HepG2 (cell line): ENCODE data around the gene PPP1R7. TPM values are rescaled to one million over a fixed set of nuclear protein-coding genes. Genes with fewer than 3 reads are reported as not detected.

ENCODE experiments used
- CCDC6 ChIP-seq: sonication (generic); formaldehyde crosslinking; IDR thresholded peaks from 2 replicates; pipeline ENCODE4 v1.8.1; 2022; ENCODE audit warnings: mild to moderate bottlenecking, missing genetic modification reagents, moderate library complexity
- GABPB1 ChIP-seq: IDR thresholded peaks from 2 replicates; pipeline ENCODE4 v1.6.1; 2016; ENCODE audit warnings: mild to moderate bottlenecking, missing genetic modification reagents, moderate library complexity, missing compliant biosample characterization
- GFI1 ChIP-seq: sonication (generic); formaldehyde crosslinking; IDR thresholded peaks from 2 replicates; pipeline ENCODE4 v1.5.0; 2020; ENCODE audit warnings: missing genetic modification reagents, mild to moderate bottlenecking, borderline replicate concordance
- NRL ChIP-seq: sonication (generic); formaldehyde crosslinking; IDR thresholded peaks from 2 replicates; pipeline ENCODE4 v1.5.0; 2020; ENCODE audit warnings: missing genetic modification reagents, mild to moderate bottlenecking, moderate library complexity, borderline replicate concordance
- ZEB1 ChIP-seq: IDR thresholded peaks from 2 replicates; pipeline ENCODE4 v1.6.1; 2012; ENCODE audit warnings: mild to moderate bottlenecking, low read depth, inconsistent platforms; ENCODE audit not compliant: insufficient replicate concordance
- ZNF264 ChIP-seq: sonication (generic); formaldehyde crosslinking; IDR thresholded peaks from 2 replicates; pipeline ENCODE4 v1.4.0; 2020; ENCODE audit warnings: missing genetic modification reagents
- ZNF460 ChIP-seq: sonication (generic); formaldehyde crosslinking; IDR thresholded peaks from 2 replicates; pipeline ENCODE4 v1.5.1; 2020; ENCODE audit warnings: missing genetic modification reagents, mild to moderate bottlenecking, borderline replicate concordance
- ZNF605 ChIP-seq: sonication (generic); formaldehyde crosslinking; IDR thresholded peaks from 2 replicates; pipeline ENCODE4 v1.8.0; 2022; ENCODE audit warnings: mild to moderate bottlenecking, missing genetic modification reagents
- ZNF773 ChIP-seq: sonication (generic); formaldehyde crosslinking; IDR thresholded peaks from 2 replicates; pipeline ENCODE4 v1.4.0; 2020; ENCODE audit warnings: missing genetic modification reagents, borderline replicate concordance
- polyA plus RNA-seq, 8 experiments: library from polyadenylated mRNA; depleted of rRNA in 3 of 8; stranded (reverse) in 7 of 8; unstranded in 1 of 8; fragments of >200 nt; fragmentation: Illumina TruSeq in 4 of 8; extraction: Trizol in 4 of 8; gene quantifications; 2 replicates each; pipeline versions ENCODE4 v1.2.1 to v1.2.3, GENCODE V29; 2011 to 2016; ENCODE audit warnings: low read depth in 4 of 8, missing spikeins in 1 of 8, mixed read lengths in 1 of 8; ENCODE audit not compliant: insufficient read depth in 1 of 8
- total RNA-seq, 5 experiments: library from RNA; depleted of rRNA; stranded (reverse); fragments of >200 nt; fragmentation: Illumina TruSeq; extraction: Trizol; gene quantifications; 2 replicates each; pipeline ENCODE4 v1.2.3, GENCODE V29; 2016; ENCODE audit warnings: low read depth in 1 of 5
- TF ChIP-seq, protein P1 (sequence below): sonication (generic); formaldehyde crosslinking; IDR thresholded peaks from 2 replicates; pipeline ENCODE4 v1.4.0; 2020; ENCODE audit warnings: low read depth, mild to moderate bottlenecking, missing genetic modification reagents
- TF ChIP-seq, protein P2 (sequence below): sonication (generic); formaldehyde crosslinking; IDR thresholded peaks from 2 replicates; pipeline ENCODE4 v1.5.1; 2020; ENCODE audit warnings: mild to moderate bottlenecking, moderate library complexity, missing genetic modification reagents
- TF ChIP-seq, protein P3 (sequence below): sonication (generic); formaldehyde crosslinking; IDR thresholded peaks from 2 replicates; pipeline ENCODE4 v1.5.1; 2020; ENCODE audit warnings: missing genetic modification reagents, mild to moderate bottlenecking, borderline replicate concordance
- TF ChIP-seq, protein P4 (sequence below): sonication (generic); formaldehyde crosslinking; IDR thresholded peaks from 2 replicates; pipeline ENCODE4 v1.8.1; 2023; ENCODE audit warnings: mild to moderate bottlenecking, moderate library complexity, missing genetic modification reagents
- TF ChIP-seq, protein P5 (sequence below), 2 experiments: sonication (generic) in 1 of 2; formaldehyde crosslinking in 1 of 2; IDR thresholded peaks; 2 replicates each; pipeline versions ENCODE4 v1.6.1 to v1.9.0; 2014 to 2022; ENCODE audit warnings: antibody characterized with exemption in 1 of 2, borderline replicate concordance in 1 of 2, inconsistent platforms in 1 of 2, low read depth in 1 of 2, missing genetic modification reagents in 1 of 2

The PPP1R7 gene
- total and polyA plus RNA-seq, 2 of the 13 experiments (the other 11 are each of a cell fraction or from before 2014, with no cell fraction given), result 33.3 to 67.9 TPM

DNA sequence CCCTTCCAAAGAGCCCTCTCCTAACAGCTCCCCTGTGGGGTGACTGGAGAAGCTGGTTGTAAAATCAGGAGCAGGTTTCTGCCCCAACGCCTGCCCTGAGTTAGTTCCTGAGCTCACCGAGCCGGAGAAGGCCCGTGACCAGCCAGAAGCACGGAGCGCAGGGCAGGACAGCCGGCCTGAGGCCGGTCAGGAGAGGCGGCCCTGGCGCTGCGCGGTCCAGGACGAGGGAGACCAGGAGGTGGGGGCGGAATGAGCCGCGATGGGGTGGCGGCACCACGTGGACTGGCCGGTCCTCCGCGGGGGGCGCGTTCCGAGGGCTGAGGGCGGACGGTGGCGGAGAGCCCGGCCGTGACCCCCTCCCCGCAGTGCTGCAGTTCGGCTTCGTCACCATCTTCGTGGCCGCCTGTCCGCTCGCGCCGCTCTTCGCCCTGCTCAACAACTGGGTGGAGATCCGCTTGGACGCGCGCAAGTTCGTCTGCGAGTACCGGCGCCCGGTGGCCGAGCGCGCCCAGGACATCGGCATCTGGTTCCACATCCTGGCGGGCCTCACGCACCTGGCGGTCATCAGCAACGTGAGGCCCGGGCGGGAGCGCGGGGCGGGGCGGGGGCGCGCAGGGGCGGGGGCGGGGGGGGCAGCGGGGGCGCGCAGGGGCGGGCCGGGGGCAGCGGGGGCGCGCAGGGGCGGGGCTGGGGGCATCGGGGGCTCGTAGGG, 67.2 kb downstream of the PPP1R7 start (continued):
- TF ChIP-seq, protein P1, sequence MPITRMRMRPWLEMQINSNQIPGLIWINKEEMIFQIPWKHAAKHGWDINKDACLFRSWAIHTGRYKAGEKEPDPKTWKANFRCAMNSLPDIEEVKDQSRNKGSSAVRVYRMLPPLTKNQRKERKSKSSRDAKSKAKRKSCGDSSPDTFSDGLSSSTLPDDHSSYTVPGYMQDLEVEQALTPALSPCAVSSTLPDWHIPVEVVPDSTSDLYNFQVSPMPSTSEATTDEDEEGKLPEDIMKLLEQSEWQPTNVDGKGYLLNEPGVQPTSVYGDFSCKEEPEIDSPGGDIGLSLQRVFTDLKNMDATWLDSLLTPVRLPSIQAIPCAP, result no peak
- TF ChIP-seq ZNF773 (peak; percentile 96), ZNF264 (no peak), ZNF605 (peak; percentile 85; the same call in 1 of the 2 replicates), NRL (CRISPR knock-in tag) (peak; percentile 96), GABPB1 (CRISPR knock-in tag) (peak; percentile 80), ZNF460 (CRISPR knock-in tag) (no peak; the same call in 1 of the 2 replicates), GFI1 (no peak; the same call in 1 of the 2 replicates), CCDC6 (CRISPR knock-in tag) (peak; percentile 82), ZEB1 (peak; percentile 81)
- TF ChIP-seq, protein P2, sequence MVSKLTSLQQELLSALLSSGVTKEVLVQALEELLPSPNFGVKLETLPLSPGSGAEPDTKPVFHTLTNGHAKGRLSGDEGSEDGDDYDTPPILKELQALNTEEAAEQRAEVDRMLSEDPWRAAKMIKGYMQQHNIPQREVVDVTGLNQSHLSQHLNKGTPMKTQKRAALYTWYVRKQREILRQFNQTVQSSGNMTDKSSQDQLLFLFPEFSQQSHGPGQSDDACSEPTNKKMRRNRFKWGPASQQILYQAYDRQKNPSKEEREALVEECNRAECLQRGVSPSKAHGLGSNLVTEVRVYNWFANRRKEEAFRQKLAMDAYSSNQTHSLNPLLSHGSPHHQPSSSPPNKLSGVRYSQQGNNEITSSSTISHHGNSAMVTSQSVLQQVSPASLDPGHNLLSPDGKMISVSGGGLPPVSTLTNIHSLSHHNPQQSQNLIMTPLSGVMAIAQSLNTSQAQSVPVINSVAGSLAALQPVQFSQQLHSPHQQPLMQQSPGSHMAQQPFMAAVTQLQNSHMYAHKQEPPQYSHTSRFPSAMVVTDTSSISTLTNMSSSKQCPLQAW (CRISPR knock-in tag), result peak; percentile 23; the same call in 1 of the 2 replicates
- TF ChIP-seq, protein P3, sequence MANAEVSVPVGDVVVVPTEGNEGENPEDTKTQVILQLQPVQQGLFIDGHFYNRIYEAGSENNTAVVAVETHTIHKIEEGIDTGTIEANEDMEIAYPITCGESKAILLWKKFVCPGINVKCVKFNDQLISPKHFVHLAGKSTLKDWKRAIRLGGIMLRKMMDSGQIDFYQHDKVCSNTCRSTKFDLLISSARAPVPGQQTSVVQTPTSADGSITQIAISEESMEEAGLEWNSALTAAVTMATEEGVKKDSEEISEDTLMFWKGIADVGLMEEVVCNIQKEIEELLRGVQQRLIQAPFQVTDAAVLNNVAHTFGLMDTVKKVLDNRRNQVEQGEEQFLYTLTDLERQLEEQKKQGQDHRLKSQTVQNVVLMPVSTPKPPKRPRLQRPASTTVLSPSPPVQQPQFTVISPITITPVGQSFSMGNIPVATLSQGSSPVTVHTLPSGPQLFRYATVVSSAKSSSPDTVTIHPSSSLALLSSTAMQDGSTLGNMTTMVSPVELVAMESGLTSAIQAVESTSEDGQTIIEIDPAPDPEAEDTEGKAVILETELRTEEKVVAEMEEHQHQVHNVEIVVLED (CRISPR knock-in tag), result peak; percentile 59; the same call in 1 of the 2 replicates
- TF ChIP-seq, protein P4, sequence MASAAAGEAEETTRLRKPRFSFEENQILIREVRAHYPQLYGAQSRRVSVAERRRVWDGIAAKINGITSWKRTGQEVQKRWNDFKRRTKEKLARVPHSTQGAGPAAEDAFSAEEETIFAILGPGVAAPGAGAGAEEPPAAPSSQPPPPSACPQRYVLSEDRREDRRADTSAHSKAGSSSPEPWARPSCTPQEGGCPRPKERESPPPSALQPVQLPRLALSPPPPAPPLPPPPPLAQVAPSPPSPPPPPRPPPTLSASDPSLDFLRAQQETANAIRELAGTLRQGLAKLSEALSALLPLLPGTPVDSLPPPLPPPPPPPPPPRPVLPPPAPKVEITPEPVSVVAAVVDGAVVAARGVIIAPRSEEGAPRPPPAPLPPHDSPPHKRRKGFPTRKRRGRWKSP (CRISPR knock-in tag), result peak; percentile 74; the same call in 1 of the 2 replicates
- TF ChIP-seq, protein P5, sequence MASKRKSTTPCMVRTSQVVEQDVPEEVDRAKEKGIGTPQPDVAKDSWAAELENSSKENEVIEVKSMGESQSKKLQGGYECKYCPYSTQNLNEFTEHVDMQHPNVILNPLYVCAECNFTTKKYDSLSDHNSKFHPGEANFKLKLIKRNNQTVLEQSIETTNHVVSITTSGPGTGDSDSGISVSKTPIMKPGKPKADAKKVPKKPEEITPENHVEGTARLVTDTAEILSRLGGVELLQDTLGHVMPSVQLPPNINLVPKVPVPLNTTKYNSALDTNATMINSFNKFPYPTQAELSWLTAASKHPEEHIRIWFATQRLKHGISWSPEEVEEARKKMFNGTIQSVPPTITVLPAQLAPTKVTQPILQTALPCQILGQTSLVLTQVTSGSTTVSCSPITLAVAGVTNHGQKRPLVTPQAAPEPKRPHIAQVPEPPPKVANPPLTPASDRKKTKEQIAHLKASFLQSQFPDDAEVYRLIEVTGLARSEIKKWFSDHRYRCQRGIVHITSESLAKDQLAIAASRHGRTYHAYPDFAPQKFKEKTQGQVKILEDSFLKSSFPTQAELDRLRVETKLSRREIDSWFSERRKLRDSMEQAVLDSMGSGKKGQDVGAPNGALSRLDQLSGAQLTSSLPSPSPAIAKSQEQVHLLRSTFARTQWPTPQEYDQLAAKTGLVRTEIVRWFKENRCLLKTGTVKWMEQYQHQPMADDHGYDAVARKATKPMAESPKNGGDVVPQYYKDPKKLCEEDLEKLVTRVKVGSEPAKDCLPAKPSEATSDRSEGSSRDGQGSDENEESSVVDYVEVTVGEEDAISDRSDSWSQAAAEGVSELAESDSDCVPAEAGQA (IDR thresholded peaks at IDR 0.05; ENCODE audit: low read depth), result 0 out of 2 replicates have a peak, but pooled peaks have one; percentile 28
- TF ChIP-seq, protein P5 (CRISPR knock-in tag; IDR thresholded peaks at IDR 0.05; ENCODE audit: borderline replicate concordance), result no peak
